Skeletal muscle cell (primary cell): Measurements from ENCODE around the gene RFTN2.
"Not testable (repeated sequence)": the region's sequence is repeated elsewhere in the genome, so short reads cannot be mapped to it uniquely, and the experiment has no call there.

Source experiments
- DNase-seq: peaks from one replicate; pipeline ENCODE4 v3.0.0-alpha.2; 2010; ENCODE audit warnings: low read depth
- H3K4me3 ChIP-seq: 2 replicates; pipeline ENCODE4 v1.5.1; 2011; ENCODE audit warnings: low read depth, mild to moderate bottlenecking, control low read depth, low read length, moderate library complexity

The RFTN2 gene, protein sequence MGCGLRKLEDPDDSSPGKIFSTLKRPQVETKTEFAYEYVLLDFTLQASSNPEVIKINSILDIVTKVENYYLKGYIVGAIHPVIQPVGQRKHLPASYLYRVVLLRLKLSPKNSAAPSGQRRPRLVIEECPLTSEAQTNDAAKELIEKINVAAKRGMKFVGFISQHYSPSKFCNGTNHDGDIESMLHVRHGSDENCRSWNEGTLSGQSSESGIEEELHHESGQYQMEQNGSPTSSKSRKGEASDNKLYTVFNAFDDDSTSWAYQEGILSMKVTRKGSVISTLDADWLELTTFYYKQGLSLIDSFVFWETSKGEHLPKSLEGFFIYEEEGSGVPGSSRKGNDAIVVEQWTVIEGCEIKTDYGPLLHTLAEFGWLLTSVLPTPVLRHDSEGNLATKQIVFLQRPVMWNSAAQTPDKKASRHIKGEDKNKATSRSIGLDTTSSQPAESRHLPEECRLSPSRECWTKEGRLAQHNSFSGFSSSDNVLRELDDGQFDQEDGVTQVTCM

GRCh38 chr2:197675246-197675645 is at the start of gene RFTN2:
Gene RFTN2 (minus strand): TSS chr2:197675587. CDS start chr2:197675458, 129 bp downstream.
- H3K4me3 ChIP-seq, result peak within 1 kb of the TSS; percentile 45
- DNase-seq, result no peak

DNA sequence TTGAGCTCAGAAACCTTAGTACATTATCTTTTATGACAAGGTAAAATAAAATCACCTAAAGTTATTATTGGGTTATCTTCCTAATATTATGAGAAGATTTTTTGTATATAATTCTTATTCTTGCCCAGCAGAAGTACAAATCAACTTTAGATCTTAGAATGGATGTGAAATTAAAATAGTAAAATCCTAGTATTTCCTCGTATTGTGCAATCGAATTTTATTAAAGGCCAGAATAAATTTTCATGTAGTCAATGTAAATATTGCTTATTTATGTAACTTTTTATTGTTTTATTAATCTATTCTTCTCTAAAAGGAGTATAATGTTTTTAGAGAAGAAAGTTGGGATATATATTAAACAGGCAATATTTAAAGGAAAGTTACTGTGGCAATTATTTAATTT is 42.5 kb upstream of the RFTN2 start:
- DNase-seq, result no peak
- H3K4me3 ChIP-seq, result no peak overlapping the region

GRCh38 chr2:197713271-197713670 is 37.9 kb upstream of the RFTN2 start:
- no peak for DNase-seq
- no peak overlapping the region for H3K4me3 ChIP-seq

DNA sequence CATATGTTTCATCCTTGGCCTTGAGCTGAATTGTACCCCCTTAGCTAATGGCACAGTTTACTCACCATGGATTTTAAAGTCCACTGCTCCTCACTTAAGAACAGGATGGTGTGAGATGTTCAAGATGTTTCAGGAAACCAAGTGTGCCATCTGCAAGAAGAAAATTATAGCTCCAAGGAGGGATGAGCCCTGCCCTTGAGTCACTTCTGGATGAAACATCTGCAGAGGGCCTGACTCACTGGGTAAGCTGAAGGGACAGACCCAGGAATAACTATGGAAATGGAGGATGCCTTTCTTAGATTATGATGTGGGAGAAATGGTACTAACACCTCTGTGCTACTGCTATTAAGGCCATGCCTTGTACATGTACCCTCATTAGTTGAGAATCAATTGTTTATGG is 36.2 kb upstream of the RFTN2 start:
- no peak overlapping the region for H3K4me3 ChIP-seq
- no peak for DNase-seq

DNA sequence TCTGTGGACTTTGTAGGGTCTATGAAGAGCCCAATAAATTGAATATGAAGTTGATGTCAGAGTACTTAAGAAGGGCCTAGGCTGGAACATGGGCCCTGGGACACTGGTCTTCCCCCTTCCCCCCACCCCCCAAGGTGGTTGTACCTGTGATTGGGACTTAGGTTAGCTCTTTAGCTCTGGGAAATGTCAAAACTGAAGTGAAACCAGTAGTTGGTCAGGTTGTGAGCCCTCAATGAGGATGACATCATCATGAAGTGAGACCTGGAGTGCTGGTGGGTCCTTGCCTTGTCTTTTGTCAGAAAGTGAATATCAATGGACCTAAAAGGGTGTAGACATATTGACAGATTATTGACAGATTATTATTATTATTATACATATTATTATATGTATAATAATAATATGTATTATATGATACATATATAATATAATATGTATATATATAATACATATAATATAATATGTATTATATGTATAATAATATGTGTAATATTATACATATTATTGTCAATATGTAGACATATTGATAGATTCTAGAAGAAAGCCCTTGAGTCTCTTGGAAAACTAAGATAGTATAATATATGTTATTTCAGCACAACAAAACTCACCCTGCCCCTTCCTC is 35.1 kb upstream of the RFTN2 start:
- DNase-seq, result no peak
- H3K4me3 ChIP-seq, result no peak overlapping the region

- DNase-seq, H3K4me3 ChIP-seq: not testable (repeated sequence)
These were observed 33.8 kb upstream of the RFTN2 start for GRCh38 chr2:197709140-197709539.

DNA sequence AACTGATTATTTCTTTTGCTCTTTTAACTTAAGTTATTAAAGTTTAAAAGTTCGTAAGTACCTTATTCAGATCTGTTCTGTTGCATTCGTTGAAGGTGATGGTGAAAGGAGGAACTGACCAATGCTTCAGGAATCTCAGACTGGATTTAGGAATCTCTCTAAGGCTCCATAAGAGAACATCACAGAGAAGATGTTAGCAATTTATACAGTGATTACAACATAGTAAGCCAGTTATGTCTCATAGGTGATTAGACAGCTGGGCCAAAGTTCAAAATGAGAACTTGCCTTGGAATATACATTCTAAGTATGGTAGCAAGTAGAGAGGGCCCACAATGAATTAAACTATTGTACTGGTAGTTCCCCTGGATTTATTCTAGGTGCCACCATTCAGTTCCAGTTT is 32.9 kb upstream of the RFTN2 start:
- no peak overlapping the region for H3K4me3 ChIP-seq

DNA sequence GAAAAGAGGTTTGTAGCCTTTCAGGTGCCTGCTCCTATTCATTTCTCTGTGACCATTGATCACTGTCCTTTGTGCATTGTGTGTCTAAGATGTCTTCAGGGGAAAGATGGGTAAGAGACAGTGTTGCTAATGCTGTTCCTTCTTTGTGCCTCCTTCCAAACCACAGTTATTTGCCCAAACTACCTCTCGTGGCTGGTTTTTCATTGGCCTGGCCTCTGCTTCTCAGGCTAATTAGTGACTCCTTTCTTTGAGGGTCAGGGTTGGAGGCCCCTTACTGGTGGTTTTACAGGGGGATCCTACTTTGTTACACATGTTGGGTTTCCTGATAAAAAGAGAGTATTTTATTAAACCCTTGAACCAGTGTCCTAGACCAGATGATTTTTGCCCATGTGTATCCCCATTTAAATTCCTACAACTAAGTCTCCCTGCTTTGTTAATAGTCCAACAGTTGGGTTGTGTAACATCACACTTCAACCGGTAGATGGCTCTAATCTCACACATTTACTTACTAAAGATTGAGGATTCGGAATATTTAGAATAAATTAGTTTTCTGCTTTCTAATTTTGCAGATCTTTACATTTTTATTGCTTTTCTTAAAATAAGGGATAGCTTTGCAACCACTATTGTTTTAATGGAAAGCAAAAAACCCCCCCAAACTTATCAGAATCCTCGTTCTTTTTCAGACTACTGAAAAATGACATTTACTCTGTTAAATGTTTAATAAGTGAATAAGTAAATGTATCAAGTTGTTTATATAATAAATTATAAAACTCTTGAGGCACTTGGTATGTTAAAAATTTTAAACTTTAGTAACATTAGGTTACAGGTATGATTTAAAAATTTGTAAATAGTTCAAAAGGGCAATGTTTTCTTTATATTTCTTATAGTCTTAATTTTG is 32.2 kb upstream of the RFTN2 start:
- no peak for DNase-seq
- H3K4me3 ChIP-seq, result peak overlapping the region; percentile 91

More for the DNA sequence above, 32.9 kb upstream of the RFTN2 start:
- DNase-seq, result peak; percentile 58

- H3K4me3 ChIP-seq, result peak overlapping the region; percentile 91
- no peak for DNase-seq
These were observed 31.4 kb upstream of the RFTN2 start for GRCh38 chr2:197706839-197707207.

GRCh38 chr2:197705912-197706838 is 30.8 kb upstream of the RFTN2 start:
- DNase-seq, result no peak
- H3K4me3 ChIP-seq, result peak overlapping the region; percentile 91

GRCh38 chr2:197705121-197705911 is 29.9 kb upstream of the RFTN2 start, which contains the start of gene MARS2:
Gene MARS2 (plus strand): TSS chr2:197705369. CDS start chr2:197705406, 37 bp downstream.
- DNase-seq, result peak; percentile 71
- peak within 1 kb of the TSS; percentile 91 for H3K4me3 ChIP-seq

DNA sequence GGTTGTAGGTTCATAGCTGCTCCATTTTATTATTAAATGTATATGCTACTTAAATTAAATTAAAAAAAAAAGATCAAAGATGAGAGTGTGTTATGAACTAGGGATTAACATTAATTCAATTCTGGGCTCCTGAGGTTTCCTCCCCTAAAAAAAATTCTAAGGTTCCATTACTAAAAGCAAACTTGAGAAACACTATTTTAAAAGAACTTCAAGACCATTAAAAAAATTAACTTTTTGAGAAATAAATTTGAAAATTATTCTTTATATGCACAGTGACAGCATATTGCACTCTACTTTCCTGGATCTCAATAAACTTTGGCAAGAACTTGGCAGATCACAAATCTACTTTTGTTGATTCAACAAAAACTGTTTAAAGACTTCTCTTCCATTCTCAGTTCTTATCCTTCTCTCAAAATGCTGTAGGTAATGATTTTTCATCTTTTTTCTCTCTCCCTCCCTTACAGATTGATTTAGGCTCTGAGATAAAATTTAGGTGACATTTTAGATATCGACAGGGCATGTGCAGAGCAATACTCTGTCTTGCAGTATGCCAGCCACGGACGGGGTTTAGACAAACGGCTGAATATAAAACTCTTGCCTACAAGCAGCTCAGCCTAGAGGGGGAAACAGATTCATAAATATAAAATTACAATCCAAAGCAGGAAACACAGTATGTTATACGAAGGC is 29.2 kb upstream of the RFTN2 start:
- no peak for DNase-seq
- H3K4me3 ChIP-seq, result peak overlapping the region; percentile 91

GRCh38 chr2:197700960-197701359 is 25.6 kb upstream of the RFTN2 start:
- no peak for DNase-seq
- no peak overlapping the region for H3K4me3 ChIP-seq

- not testable (repeated sequence) for H3K4me3 ChIP-seq, DNase-seq
These were observed 24.3 kb upstream of the RFTN2 start for GRCh38 chr2:197699724-197700123.

GRCh38 chr2:197696571-197696970 is 21.2 kb upstream of the RFTN2 start:
- not testable (repeated sequence) for H3K4me3 ChIP-seq, DNase-seq

GRCh38 chr2:197695971-197696370 is 20.6 kb upstream of the RFTN2 start:
- H3K4me3 ChIP-seq, DNase-seq: not testable (repeated sequence)

GRCh38 chr2:197695206-197695605 is 19.8 kb upstream of the RFTN2 start:
- H3K4me3 ChIP-seq, DNase-seq: not testable (repeated sequence)
